Measurements from ENCODE around the gene DENND1B. TPM values are rescaled to one million over a fixed set of nuclear protein-coding genes. Genes with fewer than 3 reads are reported as not detected.
"Not testable (repeated sequence)": the region's sequence is repeated elsewhere in the genome, so short reads cannot be mapped to it uniquely, and the experiment has no call there.

The DENND1B gene
- total RNA-seq, 1 donor from 2014 or later, result 15.8 TPM

GRCh38 chr1:197632651-197633050 lies 142.6 kb downstream of the DENND1B start:
- no peak for DNase-seq (ENCODE audit: low read depth)

GRCh38 chr1:197632005-197632404 lies 143.3 kb downstream of the DENND1B start:
- DNase-seq (ENCODE audit: low read depth), result peak; percentile 5

DNA sequence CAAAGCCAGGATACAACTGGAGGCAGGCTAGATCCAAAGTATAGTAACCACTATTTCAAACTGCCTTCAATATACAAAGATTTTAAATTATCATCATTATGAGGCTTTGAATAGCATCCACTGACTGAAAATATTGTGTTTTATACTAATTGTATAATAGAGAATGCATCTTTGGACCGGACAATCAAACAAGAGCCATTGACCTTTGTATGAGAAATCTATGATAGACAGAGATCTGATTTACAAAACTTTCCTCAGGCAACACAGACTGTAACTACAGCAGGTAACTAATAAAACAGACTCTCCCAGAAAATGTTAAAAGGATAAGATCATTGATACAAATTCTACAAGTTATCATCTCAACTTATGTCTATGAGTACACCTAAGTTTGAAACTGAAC lies 152.9 kb downstream of the DENND1B start:
- DNase-seq (ENCODE audit: low read depth), result no peak

GRCh38 chr1:197621761-197622160 lies 153.5 kb downstream of the DENND1B start:
- no peak for DNase-seq (ENCODE audit: low read depth)

GRCh38 chr1:197620714-197621163 lies 154.5 kb downstream of the DENND1B start:
- DNase-seq (ENCODE audit: low read depth), result no peak

DNA sequence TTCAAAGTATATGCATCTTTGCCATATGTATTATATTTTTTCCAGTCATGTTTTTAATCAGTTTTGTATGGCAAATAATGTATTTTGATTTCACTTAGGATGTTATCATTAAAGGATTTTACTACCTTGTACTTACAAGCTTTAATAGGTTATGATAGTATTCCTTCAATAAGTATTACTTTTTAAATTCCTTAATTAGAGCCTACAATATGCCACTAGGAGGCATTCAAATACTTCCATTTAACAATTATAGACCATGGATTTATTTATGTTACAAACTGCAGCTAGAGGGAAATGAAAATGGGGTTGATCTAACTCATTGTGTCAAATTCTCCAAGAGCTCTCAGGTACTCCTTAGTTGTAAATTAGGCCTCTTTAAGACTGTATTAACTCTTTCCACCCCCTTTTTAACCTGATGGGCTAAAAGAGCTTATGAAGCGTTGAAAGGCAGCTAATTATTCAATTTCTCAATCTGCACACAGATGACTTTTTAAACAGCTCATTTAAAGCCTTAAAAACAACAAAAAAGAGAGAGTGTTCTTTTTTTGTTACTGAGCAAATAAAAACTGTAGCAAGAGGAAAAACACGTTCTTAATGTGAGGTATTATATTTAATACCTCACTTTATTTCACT lies 156.2 kb downstream of the DENND1B start:
- DNase-seq (ENCODE audit: low read depth), result peak; percentile 30

- DNase-seq (ENCODE audit: low read depth), result peak; percentile 35
Measured at GRCh38 chr1:197618061-197618460, 157.2 kb downstream of the DENND1B start.

GRCh38 chr1:197615693-197616011 lies 159.6 kb downstream of the DENND1B start:
- no peak for DNase-seq (ENCODE audit: low read depth)

DNA sequence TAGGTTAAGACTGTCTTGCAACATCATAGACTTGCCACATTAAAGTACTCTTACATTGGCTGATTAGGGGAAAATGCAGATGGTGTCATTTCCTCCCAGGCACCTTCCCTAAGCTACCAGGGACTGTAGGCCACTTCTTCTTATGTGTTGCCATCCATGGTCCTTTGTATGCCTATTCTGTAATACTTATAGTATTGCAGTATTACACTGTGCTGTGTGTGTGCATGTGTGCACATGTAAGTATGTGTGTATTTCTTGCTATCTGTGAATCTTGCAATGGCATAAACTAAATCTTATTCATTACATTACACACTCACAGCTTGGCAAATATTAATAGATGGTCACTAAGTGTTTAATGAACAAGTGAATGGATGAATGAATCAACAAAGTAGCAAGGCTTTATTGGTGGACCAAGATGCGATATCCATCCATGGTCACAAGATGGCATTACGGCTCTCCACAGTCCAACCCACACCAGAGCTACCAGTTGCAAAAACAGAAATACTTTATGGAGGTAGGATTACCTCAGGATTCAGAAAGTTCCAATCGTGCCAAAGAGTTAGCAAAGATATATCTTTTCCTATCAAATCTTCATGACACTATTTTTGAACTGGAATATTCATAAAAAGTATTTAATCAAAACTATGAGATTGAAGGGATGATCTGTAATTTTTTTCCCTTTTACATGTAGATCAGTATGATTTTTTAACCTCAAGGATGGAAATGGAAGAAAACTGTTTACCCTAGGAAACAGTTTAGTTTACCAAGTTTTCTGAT lies 160.2 kb downstream of the DENND1B start:
- DNase-seq (ENCODE audit: low read depth), result peak; percentile 47

- DNase-seq (ENCODE audit: low read depth), result no peak
Measured at GRCh38 chr1:197606168-197606845, 169.0 kb downstream of the DENND1B start.

GRCh38 chr1:197604302-197604701 lies 171.0 kb downstream of the DENND1B start:
- DNase-seq (ENCODE audit: low read depth), result no peak

- no peak for DNase-seq (ENCODE audit: low read depth)
Measured at GRCh38 chr1:197600751-197601150, 174.5 kb downstream of the DENND1B start.

- no peak for DNase-seq (ENCODE audit: low read depth)
Measured at GRCh38 chr1:197599789-197600188, 175.5 kb downstream of the DENND1B start.

DNA sequence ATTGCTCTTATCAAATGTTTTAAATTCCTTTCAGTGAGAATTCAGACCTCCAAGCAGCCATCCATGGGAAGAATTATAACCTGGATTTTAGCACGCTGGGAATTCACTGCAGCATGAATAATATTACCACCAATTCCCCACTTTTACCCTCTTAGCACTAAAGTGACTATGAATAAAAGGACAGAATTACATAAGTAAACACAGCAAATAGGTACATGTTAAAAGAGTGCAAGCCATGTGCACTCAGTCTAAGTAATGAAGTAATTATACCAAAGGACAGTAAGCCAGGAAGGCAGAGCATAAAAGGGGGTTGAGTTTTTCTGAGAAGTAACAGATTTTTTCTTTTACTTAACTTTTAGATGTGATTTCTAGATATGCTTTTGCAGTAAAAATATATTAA lies 176.3 kb downstream of the DENND1B start:
- no peak for DNase-seq (ENCODE audit: low read depth)

GRCh38 chr1:197595304-197595904 lies 179.9 kb downstream of the DENND1B start:
- DNase-seq (ENCODE audit: low read depth), result no peak

DNA sequence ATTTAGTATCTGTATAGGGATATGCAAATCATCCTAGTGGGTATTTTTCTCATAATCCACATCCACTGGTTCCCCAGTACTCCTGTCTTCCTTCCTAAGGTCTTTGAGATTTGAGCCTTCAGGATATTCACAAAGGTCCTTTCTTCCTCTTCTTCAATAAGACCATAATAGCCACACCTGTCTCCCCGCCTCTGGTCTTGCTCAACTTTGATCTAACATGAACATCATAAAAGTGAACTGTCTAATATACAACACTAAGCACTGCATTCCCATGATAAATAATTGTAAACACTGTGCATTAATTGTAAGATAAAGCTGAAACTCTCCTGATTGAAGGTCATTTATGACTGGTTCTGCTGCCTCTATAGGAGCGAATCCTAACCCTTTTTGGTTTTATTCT lies 184.6 kb downstream of the DENND1B start:
- DNase-seq (ENCODE audit: low read depth), result no peak

- no peak for DNase-seq (ENCODE audit: low read depth)
Measured at GRCh38 chr1:197585809-197586208, 189.5 kb downstream of the DENND1B start.

DNA sequence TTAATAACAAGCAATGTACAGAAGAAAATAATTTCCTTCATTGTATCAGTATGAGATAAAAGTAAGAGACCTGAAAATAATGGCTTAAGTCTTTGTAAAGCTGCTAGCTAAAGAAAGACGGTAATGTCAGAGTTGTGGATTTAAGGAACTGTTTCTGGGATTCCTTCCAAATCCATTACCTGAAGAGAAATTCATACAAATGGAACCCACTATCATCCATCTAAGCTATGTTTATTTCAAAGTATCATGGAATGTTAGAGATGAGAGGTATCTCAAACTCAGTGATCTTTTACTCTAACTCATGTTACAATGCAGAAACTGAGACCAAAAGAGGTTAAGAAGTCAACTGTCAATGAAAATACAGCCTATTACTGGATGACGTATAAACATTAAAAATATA lies 197.7 kb downstream of the DENND1B start:
- DNase-seq (ENCODE audit: low read depth), result no peak

DNA sequence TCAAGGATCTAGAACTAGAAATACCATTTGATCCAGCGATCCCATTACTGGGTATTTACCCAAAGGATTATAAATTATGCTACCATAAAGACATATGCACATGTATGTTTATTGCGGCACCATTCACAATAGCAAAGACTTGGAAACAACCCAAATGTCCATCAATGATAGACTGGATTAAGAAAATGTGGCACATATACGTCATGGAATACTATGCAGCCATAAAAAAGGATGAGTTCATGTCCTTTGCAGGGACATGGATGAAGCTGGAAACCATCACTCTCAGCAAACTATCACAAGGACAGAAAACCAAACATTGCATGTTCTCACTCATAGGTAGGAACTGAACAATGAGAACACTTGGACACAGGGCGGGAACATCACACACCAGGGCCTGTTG lies 199.7 kb downstream of the DENND1B start:
- not testable (repeated sequence) for DNase-seq (ENCODE audit: low read depth)

- DNase-seq (ENCODE audit: low read depth), result no peak
Measured at GRCh38 chr1:197572169-197572568, 203.1 kb downstream of the DENND1B start.

GRCh38 chr1:197567442-197567841 lies 207.8 kb downstream of the DENND1B start:
- DNase-seq (ENCODE audit: low read depth), result no peak

DNA sequence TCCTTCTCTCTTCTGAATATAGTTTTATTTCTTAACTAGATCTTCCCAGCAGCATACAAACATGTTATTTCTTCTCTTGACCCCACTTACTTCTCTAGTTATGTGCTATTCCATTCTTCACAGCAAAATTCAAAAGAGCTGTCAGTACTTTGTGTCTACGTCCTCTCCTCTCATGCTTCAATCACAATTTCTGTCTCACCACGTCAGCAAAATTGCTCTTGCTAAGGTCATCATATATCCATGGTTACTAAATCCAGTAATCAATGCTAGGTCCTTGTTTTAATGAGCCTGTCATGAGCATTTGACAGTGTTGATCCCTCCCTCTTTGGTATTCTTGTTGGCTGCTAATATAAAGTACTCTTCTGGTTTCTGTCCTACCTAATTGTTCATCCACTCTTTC lies 214.2 kb downstream of the DENND1B start:
- DNase-seq (ENCODE audit: low read depth), result no peak
